Naive B cell (primary cell): Measurements from ENCODE around the gene PARVA. TPM values are rescaled to one million over a fixed set of nuclear protein-coding genes. Genes with fewer than 3 reads are reported as not detected.

Experiments used
- ATAC-seq, 2 donors: fragments of 150-1000 bp; cut with Tn5 transposase; 2 replicates each; pipeline ENCODE4 v1.10.0; 2021; ENCODE audit warnings: low read depth in 2 of 2, mild to moderate bottlenecking in 2 of 2, moderate library complexity in 2 of 2
- DNase-seq: peaks from one replicate; pipeline ENCODE4 v3.0.0; 2022
- H3K27ac Mint-ChIP-seq, 6 donors: one replicate each; pipeline ENCODE4 v1.8.0; 2020 to 2022; ENCODE audit warnings: mild to moderate bottlenecking in 6 of 6, mixed read lengths in 6 of 6, moderate library complexity in 5 of 6, inconsistent platforms in 2 of 6
- H3K27me3 Mint-ChIP-seq, 3 donors: one replicate each; pipeline ENCODE4 v1.8.0; 2021 to 2022; ENCODE audit warnings: mixed read lengths in 3 of 3, mild to moderate bottlenecking in 1 of 3
- H3K36me3 Mint-ChIP-seq, 2 donors: one replicate each; pipeline ENCODE4 v1.8.0; 2020 to 2022; ENCODE audit warnings: mixed read lengths in 2 of 2, inconsistent platforms in 1 of 2, mild to moderate bottlenecking in 1 of 2
- H3K4me1 Mint-ChIP-seq, 3 donors: one replicate each; pipeline ENCODE4 v1.8.0; 2020 to 2022; ENCODE audit warnings: mixed read lengths in 3 of 3, inconsistent platforms in 1 of 3, mild to moderate bottlenecking in 1 of 3, moderate library complexity in 1 of 3
- H3K4me3 Mint-ChIP-seq, 8 donors: one replicate each; pipeline ENCODE4 v1.8.0; 2020 to 2022; ENCODE audit warnings: mild to moderate bottlenecking in 8 of 8, mixed read lengths in 8 of 8, moderate library complexity in 8 of 8, inconsistent platforms in 2 of 8
- H3K9me3 Mint-ChIP-seq, 7 donors: one replicate each; pipeline ENCODE4 v1.8.0; 2020 to 2022; ENCODE audit warnings: mixed read lengths in 7 of 7, mild to moderate bottlenecking in 5 of 7, inconsistent platforms in 2 of 7, moderate library complexity in 1 of 7
- polyA plus RNA-seq, 6 donors: library from polyadenylated mRNA; unstranded; fragments of 300-500 nt; fragmentation: Illumina TruSeq; gene quantifications; one replicate each; pipeline ENCODE4 v1.2.3, GENCODE V29; 2021; ENCODE audit warnings: low read depth in 6 of 6

The PARVA gene
- polyA plus RNA-seq, 6 donors from 2014 or later: not detected

DNA sequence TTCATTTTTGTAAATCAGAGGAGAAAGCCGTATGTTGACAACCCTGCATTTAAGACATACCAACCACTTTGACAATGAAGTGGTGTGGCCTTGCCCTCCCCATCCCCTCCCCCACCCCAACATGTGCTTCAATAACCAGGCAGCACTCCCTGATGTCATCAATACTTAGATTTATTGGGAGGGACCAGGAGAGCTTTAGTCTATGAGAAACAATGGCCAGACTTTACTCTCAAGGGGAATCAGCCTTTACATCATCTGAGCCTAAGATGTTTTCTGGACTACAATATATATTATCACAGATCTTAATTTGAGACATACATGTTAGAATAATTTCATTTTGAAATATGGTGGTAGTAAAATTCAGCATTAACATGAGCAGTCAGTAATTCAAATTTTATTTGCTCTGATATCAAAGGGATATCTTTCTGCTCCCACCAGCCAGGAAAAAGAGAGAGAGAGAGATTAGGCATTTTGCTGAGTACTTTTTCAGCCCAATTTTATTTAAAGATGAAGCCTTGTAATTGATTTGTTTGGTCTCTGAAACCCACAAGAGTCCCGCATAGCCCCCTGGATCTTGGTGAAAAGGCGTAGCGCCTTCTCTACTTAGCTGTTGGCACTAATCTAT, 38.1 kb downstream of the PARVA start:
- Mint-ChIP-seq H3K27ac (no peak overlapping the region), H3K4me3 (no peak overlapping the region), H3K4me1 (no peaks in the 10 kb centered on the region), H3K36me3 (no peaks in the 10 kb centered on the region), H3K9me3 (no peaks in the 10 kb centered on the region), H3K27me3 (peaks cover 10 to 21% (median 12%) of the 10 kb centered on the region in 3 donors)
- ATAC-seq (no peak), DNase-seq (no peak)

DNA sequence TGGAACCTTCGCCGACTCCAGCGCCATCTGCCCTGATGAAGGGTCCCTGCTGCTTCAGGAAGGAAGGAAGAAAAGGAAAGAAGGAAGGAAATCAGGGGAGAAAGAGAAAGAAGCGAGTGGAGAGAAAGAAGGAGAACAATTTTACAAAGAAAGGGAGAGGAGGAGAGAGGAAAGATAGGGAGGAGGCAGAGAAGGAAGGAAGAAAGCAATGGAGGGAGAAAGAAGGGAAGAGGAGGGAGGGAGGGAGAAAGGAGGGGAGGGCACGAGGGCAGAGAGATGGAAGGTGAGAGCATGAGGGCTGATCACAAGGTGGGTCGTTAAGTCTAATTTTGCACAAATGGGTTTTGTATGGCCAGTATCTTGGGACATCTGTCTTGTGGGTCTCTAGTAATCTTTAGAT, 39.2 kb downstream of the PARVA start:
- Mint-ChIP-seq H3K36me3 (no peaks in the 10 kb centered on the region), H3K27me3 (peaks cover 6 to 17% (median 8%) of the 10 kb centered on the region in 3 donors), H3K27ac (no peak overlapping the region), H3K4me1 (no peaks in the 10 kb centered on the region), H3K9me3 (no peaks in the 10 kb centered on the region), H3K4me3 (no peak overlapping the region)
- DNase-seq (no peak), ATAC-seq (no peak)

DNA sequence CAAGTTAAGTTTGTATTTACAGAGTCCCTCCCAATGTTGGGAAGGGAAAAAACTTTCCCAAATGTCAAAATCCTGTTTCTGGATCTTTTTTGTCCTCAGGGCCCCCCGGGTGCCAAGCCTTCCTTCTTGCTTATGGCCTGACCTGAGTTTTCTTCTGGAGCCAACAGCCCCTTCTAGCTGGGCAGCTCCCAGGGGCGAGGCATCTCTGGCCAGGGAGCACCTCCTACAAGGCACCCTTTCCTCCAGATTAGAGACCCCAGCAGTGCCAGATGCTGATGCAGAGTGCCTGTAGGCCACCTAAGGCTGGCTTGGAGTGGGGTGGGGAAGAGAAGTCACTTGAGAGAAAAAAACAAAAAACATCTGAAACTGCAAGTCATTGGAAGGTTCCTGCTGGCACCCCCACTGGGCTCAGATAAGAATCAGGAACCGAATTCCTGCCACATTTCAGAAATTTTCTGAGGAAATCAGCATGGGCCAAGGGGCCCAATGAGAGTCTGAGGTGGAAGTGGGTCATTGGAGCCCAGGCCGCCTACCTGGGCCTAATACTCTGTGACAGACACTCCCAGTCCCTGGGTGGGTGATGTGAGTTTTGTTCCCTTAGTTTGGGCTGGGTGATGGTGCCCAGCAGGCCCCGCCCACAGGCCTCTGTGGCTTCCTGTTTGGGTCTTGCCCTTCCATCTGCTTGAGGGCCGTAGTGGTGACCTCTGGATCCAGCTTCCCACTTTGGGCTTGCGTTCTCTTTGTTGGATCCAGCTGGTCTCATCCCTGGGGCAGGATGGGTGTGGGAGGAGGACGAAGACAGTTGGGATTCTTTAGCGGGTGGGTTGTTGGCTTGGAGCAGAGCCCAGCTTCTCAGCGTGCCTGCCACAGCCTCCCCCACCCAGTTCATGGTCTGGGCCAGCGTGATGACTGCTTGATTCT, 40.6 kb downstream of the PARVA start:
- H3K4me3 Mint-ChIP-seq: no peak overlapping the region
- ATAC-seq: no peak

DNA sequence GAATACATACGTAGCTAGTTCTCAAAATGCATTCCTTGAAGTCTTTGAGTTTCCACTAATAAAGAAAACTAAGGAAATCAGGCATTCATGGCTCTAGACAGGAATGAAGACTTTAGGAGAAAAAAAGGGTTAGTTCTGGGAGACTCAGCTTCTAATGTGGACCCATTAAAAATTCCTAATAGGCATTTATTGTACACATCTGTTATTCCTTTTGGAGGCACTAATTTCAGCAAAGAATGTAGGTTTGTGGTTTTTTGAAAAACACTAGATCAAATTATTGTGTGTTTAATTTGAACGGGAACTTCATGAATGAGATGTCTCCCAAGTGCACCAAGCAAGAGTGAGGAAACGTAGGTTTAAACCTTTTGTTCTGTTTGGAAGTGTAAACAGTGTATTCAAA, 42.7 kb downstream of the PARVA start:
- peaks cover 0 to 9% (median 6%) of the 10 kb centered on the region in 3 donors for H3K27me3 Mint-ChIP-seq
- H3K4me1 Mint-ChIP-seq: no peaks in the 10 kb centered on the region
- DNase-seq (no peak), ATAC-seq (no peak)
- no peaks in the 10 kb centered on the region for H3K36me3 Mint-ChIP-seq
- no peak overlapping the region for H3K27ac Mint-ChIP-seq
- H3K4me3 Mint-ChIP-seq: no peak overlapping the region
- no peaks in the 10 kb centered on the region for H3K9me3 Mint-ChIP-seq

More for the DNA sequence above, 40.6 kb downstream of the PARVA start:
- Mint-ChIP-seq H3K27me3 (peaks cover 0 to 8% (median 8%) of the 10 kb centered on the region in 3 donors), H3K9me3 (no peaks in the 10 kb centered on the region), H3K27ac (no peak overlapping the region), H3K4me1 (no peaks in the 10 kb centered on the region), H3K36me3 (no peaks in the 10 kb centered on the region)
- no peak for DNase-seq

DNA sequence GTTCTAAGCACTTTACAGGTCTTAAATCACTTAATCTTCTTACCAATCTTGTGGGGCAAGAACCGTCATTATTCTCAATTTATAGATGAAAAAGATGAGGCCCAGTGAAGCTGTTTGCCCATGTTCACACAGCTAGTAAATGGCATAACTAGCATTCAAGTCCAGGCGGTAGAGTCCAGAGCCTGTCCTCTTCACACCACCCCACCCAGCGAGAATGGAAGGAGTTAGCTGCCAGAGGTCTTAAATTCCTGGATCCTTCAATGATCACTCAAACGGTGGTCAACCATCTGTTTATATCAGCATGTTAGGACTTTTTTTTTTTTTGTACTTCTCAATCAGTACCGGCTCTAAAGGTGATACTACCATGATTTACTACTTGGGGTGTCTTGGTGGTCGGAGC, 43.3 kb downstream of the PARVA start:
- Mint-ChIP-seq H3K4me3 (no peak overlapping the region), H3K9me3 (no peaks in the 10 kb centered on the region), H3K4me1 (no peaks in the 10 kb centered on the region), H3K27ac (no peak overlapping the region), H3K27me3 (peaks cover 4 to 15% (median 6%) of the 10 kb centered on the region in 3 donors), H3K36me3 (no peaks in the 10 kb centered on the region)
- DNase-seq: no peak
- no peak for ATAC-seq

DNA sequence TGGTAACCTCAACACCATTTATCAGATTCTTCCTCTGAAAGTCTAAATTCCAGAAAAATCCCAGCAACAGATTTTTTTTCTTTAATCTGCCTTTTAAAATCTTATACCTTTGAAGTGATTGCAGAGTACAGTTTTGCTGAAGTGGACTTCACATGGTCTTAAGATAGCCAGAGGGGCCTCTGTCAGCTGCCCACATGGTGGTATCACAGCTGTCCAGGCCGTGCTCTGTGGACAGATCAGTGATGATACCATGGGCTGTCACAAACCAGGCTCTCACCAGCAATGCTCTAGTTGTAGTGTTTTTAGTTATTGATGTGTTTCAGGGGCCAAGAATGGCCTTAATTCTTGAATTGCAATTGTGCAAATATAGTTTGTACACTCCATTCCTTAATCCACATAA, 44.0 kb downstream of the PARVA start:
- Mint-ChIP-seq H3K9me3 (no peaks in the 10 kb centered on the region), H3K4me1 (no peaks in the 10 kb centered on the region), H3K36me3 (no peaks in the 10 kb centered on the region), H3K4me3 (no peak overlapping the region), H3K27me3 (peaks cover 3 to 13% (median 4%) of the 10 kb centered on the region in 3 donors), H3K27ac (no peak overlapping the region)
- DNase-seq (no peak), ATAC-seq (no peak)

DNA sequence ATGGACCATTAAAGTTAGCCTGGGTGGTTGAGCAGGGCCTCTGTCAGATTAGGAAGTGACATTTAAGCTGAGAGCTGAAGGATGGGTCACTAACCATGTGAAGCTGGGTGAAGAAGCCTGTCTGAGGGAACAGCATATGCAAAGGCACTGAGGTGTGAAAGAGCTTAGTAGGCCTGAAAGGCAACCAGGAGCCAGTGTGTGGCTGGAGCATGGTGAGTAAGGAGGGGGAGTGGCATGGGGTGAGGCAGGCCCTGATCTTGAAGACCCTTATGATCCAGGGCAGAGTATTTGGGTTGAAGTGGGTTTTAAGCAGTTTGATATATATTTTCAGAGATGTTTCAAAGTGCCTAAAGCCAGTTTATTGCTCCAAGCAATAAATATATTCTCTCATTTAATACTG, 48.8 kb downstream of the PARVA start:
- DNase-seq (no peak), ATAC-seq (no peak)
- Mint-ChIP-seq H3K27ac (no peak overlapping the region), H3K4me1 (no peaks in the 10 kb centered on the region), H3K36me3 (no peaks in the 10 kb centered on the region), H3K4me3 (no peak overlapping the region), H3K9me3 (peaks cover 0 to 2% (median 0%) of the 10 kb centered on the region in 7 donors), H3K27me3 (peaks cover 0 to 9% (median 4%) of the 10 kb centered on the region in 3 donors)

DNA sequence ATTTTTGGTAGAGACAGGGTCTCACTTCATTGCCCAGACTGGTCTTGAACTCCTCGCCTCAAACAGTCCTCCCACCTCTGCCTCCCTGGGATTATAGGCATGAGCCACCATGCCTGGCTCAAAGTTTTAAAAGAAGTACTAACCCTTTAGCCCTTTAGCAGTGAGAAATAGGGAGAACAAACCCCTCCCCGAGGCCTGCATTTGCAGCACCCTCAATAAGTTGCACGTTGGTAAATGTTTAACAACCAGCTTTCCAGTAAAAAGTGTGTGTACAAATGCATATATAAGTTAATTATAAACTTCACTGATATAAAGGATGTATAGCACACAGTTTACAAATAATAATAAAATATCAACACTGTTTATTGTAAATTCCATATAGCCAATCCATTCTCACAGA, 51.8 kb downstream of the PARVA start:
- no peak overlapping the region for H3K27ac Mint-ChIP-seq
- ATAC-seq: no peak

DNA sequence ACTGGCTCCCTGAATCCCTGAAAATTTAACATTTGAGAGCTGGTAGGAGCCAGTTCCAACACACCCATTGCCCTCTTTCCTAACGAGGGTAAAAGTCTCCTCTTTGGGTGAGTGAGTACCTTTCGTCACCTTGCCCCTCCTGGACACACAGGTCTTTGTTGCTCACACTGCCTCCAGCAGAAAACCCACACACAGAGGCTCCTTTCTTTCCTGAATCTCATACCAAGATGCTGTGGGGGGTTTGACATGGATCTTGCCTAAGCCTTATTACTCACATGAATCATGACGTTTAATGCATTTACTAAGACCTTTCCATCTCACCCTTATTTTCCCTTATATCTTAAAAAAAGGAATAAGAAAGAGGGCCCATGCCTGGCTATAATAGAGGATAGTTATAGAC, 53.0 kb downstream of the PARVA start:
- DNase-seq (no peak), ATAC-seq (no peak)
- Mint-ChIP-seq H3K27ac (no peak overlapping the region), H3K9me3 (peaks cover 0 to 2% (median 0%) of the 10 kb centered on the region in 7 donors), H3K4me3 (no peak overlapping the region), H3K36me3 (no peaks in the 10 kb centered on the region), H3K4me1 (no peaks in the 10 kb centered on the region), H3K27me3 (peaks cover 3 to 15% (median 6%) of the 10 kb centered on the region in 3 donors)

More for the DNA sequence above, 51.8 kb downstream of the PARVA start:
- H3K4me1 Mint-ChIP-seq: no peaks in the 10 kb centered on the region
- H3K4me3 Mint-ChIP-seq: no peak overlapping the region
- H3K9me3 Mint-ChIP-seq: peaks cover 0 to 2% (median 0%) of the 10 kb centered on the region in 7 donors
- H3K36me3 Mint-ChIP-seq: no peaks in the 10 kb centered on the region
- DNase-seq: no peak
- peaks cover 4 to 9% (median 6%) of the 10 kb centered on the region in 3 donors for H3K27me3 Mint-ChIP-seq

DNA sequence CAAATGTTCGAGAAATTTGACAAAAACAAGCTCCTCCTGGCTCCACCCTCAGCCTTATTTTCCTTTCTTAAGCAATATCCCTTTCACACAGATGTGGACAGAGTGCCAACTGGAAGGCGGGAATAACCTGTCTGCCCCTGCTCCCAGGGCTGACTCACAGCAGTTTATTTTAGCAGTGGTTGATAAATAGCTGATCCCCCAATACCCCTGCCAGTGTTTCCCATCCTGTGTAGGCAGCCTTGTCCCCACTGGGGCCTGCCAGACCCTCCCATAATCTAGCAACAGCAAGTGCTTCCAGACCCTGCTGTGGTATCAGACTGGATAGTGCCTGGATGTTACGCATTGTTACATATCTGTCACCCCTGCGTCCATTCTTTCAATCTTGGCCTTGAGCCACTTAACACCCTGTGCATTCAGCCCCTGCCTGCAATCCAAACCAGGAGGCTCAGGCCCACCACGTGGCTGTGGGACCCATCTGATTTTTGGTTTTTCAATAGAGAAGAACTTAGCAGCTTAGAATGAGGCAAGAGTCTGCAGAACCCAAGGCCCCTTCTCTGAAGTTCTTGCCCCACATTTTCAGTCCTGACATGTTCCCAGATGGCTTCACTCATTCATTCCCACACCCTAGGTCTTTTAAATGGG, 53.7 kb downstream of the PARVA start:
- H3K9me3 Mint-ChIP-seq: peaks cover 0 to 2% (median 0%) of the 10 kb centered on the region in 7 donors
- no peaks in the 10 kb centered on the region for H3K4me1 Mint-ChIP-seq
- DNase-seq (no peak), ATAC-seq (no peak)
- H3K36me3 Mint-ChIP-seq: no peaks in the 10 kb centered on the region
- H3K27ac Mint-ChIP-seq: no peak overlapping the region
- H3K27me3 Mint-ChIP-seq: peaks cover 0 to 12% (median 6%) of the 10 kb centered on the region in 3 donors
- no peak overlapping the region for H3K4me3 Mint-ChIP-seq

DNA sequence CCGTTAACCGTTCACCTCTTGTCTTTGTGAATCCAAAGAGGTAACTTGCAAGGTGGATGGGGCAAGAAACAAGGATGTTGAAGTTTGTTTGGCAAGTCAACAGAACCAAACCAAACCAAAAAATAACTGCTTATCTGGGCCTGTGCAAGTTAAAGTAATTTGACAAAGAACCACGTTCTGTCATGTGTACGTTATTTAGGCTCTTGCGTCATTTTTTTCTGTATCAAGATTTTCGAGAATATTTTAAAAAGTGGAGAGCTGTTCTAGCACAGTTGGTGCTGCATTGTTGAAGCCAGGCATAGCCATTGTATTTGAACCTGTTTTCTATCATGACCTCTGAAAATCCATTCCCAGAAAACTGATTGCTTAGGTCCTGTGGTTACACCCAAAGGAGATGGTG, 55.1 kb downstream of the PARVA start:
- no peaks in the 10 kb centered on the region for H3K36me3 Mint-ChIP-seq
- peaks cover 0 to 2% (median 0%) of the 10 kb centered on the region in 7 donors for H3K9me3 Mint-ChIP-seq
- peaks cover 4 to 16% (median 10%) of the 10 kb centered on the region in 3 donors for H3K27me3 Mint-ChIP-seq
- no peak for DNase-seq
- no peak overlapping the region for H3K27ac Mint-ChIP-seq
- H3K4me1 Mint-ChIP-seq: no peaks in the 10 kb centered on the region
- no peak overlapping the region for H3K4me3 Mint-ChIP-seq
- ATAC-seq: no peak

DNA sequence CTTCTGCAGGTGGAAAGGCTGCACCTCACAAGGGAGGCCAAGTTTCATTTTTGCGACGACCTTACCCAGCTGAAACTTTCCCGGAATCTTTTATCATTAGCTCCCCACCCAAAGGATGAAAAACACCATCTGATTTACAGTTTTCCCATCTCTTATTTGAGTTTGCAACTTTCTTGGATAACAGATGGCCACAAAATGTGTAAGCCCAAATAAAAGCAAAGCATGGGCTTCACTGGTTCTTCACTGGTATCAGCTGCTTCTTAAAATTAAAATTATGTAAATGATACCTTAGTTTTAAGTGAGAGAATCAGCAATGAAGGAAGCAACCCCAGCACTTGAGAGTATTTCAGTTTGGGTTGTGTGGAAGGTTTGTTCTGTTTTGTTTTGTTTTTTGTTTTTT, 55.8 kb downstream of the PARVA start:
- DNase-seq (no peak), ATAC-seq (no peak)
- H3K27me3 Mint-ChIP-seq: peaks cover 4 to 16% (median 11%) of the 10 kb centered on the region in 3 donors
- no peak overlapping the region for H3K4me3 Mint-ChIP-seq
- H3K27ac Mint-ChIP-seq: no peak overlapping the region
- H3K9me3 Mint-ChIP-seq: peaks cover 0 to under 1% (median 0%) of the 10 kb centered on the region in 7 donors
- no peaks in the 10 kb centered on the region for H3K4me1 Mint-ChIP-seq
- no peaks in the 10 kb centered on the region for H3K36me3 Mint-ChIP-seq

DNA sequence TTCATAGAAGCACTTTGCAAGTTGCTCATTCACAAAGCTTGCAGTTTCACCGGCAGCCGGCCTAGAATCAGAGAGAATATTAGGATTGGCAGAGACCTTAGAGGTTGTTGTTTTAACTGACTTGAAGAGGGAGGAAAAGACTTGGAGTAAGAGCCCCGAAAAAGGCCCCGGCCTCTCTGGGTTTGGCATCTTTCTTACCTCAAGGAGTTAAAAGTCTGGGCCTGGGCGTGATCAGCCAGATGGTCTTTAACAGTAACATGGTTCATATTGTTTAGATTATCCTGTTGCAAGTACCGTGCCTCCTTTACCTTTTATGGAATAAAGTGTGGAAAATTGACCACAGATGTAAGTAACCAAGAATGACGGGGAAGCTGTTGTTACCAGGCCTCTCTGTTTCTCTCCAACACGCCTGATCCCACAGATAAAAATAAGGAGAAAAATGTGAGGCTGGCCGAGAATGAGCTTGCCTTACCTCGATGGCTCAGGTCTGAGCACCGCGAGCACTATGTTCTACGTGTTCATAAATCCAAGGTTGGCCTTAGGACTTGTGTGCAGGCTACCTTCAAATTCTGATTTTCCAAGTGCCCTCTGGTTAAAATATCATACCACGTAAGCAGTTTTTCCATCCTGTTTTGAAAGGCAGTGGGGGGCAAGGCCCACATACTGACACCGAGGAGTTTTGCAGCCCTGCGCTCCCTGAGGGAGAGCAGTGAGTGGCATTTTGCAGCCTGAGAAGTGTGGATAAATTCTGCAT, 56.4 kb downstream of the PARVA start:
- Mint-ChIP-seq H3K36me3 (no peaks in the 10 kb centered on the region), H3K27me3 (peaks cover 4 to 16% (median 11%) of the 10 kb centered on the region in 3 donors), H3K4me3 (no peak overlapping the region), H3K9me3 (no peaks in the 10 kb centered on the region), H3K27ac (no peak overlapping the region), H3K4me1 (no peaks in the 10 kb centered on the region)
- no peak for DNase-seq
- no peak for ATAC-seq
